Measurements from ENCODE around the gene STX16. TPM values are rescaled to one million over a fixed set of nuclear protein-coding genes. Genes with fewer than 3 reads are reported as not detected.

The STX16 gene
- polyA plus RNA-seq, 3 donors: 60.2 to 88.8 (median 64.3) TPM

- DNase-seq (ENCODE audit: extremely low read depth in 1 of 11, low read depth in 9 of 11, low spot score in 4 of 11): no peak
Measured at GRCh38 chr20:58700121-58700821, 49.2 kb downstream of the STX16 start.

- no peak for DNase-seq (ENCODE audit: extremely low read depth in 1 of 11, low read depth in 9 of 11, low spot score in 4 of 11)
Measured at GRCh38 chr20:58700823-58701222, 49.7 kb downstream of the STX16 start.

- DNase-seq (ENCODE audit: extremely low read depth in 1 of 11, low read depth in 9 of 11, low spot score in 4 of 11): no peak
Measured at GRCh38 chr20:58701431-58702160, 50.5 kb downstream of the STX16 start.

- no peak for DNase-seq (ENCODE audit: extremely low read depth in 1 of 11, low read depth in 9 of 11, low spot score in 4 of 11)
Measured at GRCh38 chr20:58702161-58702510, 51.1 kb downstream of the STX16 start.

- no peak for DNase-seq (ENCODE audit: extremely low read depth in 1 of 11, low read depth in 9 of 11, low spot score in 4 of 11)
Measured at GRCh38 chr20:58702859-58703648, 52.0 kb downstream of the STX16 start.

- DNase-seq (ENCODE audit: extremely low read depth in 1 of 11, low read depth in 9 of 11, low spot score in 4 of 11): no peak
Measured at GRCh38 chr20:58703765-58704371, 52.8 kb downstream of the STX16 start.

- DNase-seq (ENCODE audit: extremely low read depth in 1 of 11, low read depth in 9 of 11, low spot score in 4 of 11): no peak
Measured at GRCh38 chr20:58705208-58705926, 54.3 kb downstream of the STX16 start.

- no peak for DNase-seq (ENCODE audit: extremely low read depth in 1 of 11, low read depth in 9 of 11, low spot score in 4 of 11)
Measured at GRCh38 chr20:58706150-58706892, 55.2 kb downstream of the STX16 start.

GRCh38 chr20:58706975-58707681 lies 56.0 kb downstream of the STX16 start:
- DNase-seq (ENCODE audit: extremely low read depth in 1 of 11, low read depth in 9 of 11, low spot score in 4 of 11): no peak

GRCh38 chr20:58707770-58708169 lies 56.7 kb downstream of the STX16 start:
- DNase-seq (ENCODE audit: extremely low read depth in 1 of 11, low read depth in 9 of 11, low spot score in 4 of 11): no peak

- no peak for DNase-seq (ENCODE audit: extremely low read depth in 1 of 11, low read depth in 9 of 11, low spot score in 4 of 11)
Measured at GRCh38 chr20:58708246-58708931, 57.3 kb downstream of the STX16 start.

- DNase-seq (ENCODE audit: extremely low read depth in 1 of 11, low read depth in 9 of 11, low spot score in 4 of 11): no peak
Measured at GRCh38 chr20:58709013-58709702, 58.1 kb downstream of the STX16 start.

- DNase-seq (ENCODE audit: extremely low read depth in 1 of 11, low read depth in 9 of 11, low spot score in 4 of 11): no peak
Measured at GRCh38 chr20:58709703-58710039, 58.6 kb downstream of the STX16 start.

GRCh38 chr20:58710481-58711265 lies 59.6 kb downstream of the STX16 start:
- no peak for DNase-seq (ENCODE audit: extremely low read depth in 1 of 11, low read depth in 9 of 11, low spot score in 4 of 11)

GRCh38 chr20:58711266-58712051 lies 60.4 kb downstream of the STX16 start:
- DNase-seq (ENCODE audit: extremely low read depth in 1 of 11, low read depth in 9 of 11, low spot score in 4 of 11): no peak

All from renal cortex interstitium (tissue), 11 donors.